Lung (tissue), 12 donors: ENCODE measurements around the gene DLX1. TPM values are rescaled to one million over a fixed set of nuclear protein-coding genes. Genes with fewer than 3 reads are reported as not detected.

Experiments
- ATAC-seq: fragments of 200-7000 bp; cut with Tn5 transposase; one replicate; pipeline ENCODE4 v1.9.1; 2020; ENCODE audit warnings: moderate number of reproducible peaks; ENCODE audit not compliant: insufficient read depth, low FRiP score
- DNase-seq, 3 donors: peaks; one replicate each; pipeline ENCODE4 v3.0.0-alpha.2; 2013 to 2017
- H3K27ac ChIP-seq, 2 donors: one replicate each; pipeline ENCODE4 v1.5.1; 2013; ENCODE audit warnings: mild to moderate bottlenecking in 2 of 2, moderate library complexity in 2 of 2, control low read depth in 1 of 2, inconsistent platforms in 1 of 2, low read depth in 1 of 2, low read length in 1 of 2
- H3K27me3 ChIP-seq, 3 donors: one replicate each; pipeline ENCODE4 v1.5.1; 2013; ENCODE audit warnings: low read length in 2 of 3; ENCODE audit not compliant: control insufficient read depth in 3 of 3, insufficient read depth in 3 of 3
- H3K36me3 ChIP-seq, 4 donors: one replicate each; pipeline ENCODE4 v1.5.1; 2013; ENCODE audit warnings: low read length in 4 of 4, mild to moderate bottlenecking in 1 of 4, moderate library complexity in 1 of 4; ENCODE audit not compliant: control insufficient read depth in 4 of 4, insufficient read depth in 4 of 4
- H3K4me1 ChIP-seq, 5 donors: one replicate each; pipeline ENCODE4 v1.5.1; 2013; ENCODE audit warnings: low read length in 5 of 5, mild to moderate bottlenecking in 2 of 5, moderate library complexity in 1 of 5; ENCODE audit not compliant: control insufficient read depth in 5 of 5, insufficient read depth in 5 of 5
- H3K4me3 ChIP-seq: one replicate; pipeline ENCODE4 v1.5.1; 2013; ENCODE audit warnings: mild to moderate bottlenecking, control low read depth, moderate library complexity
- H3K9ac ChIP-seq, 2 donors: one replicate each; pipeline ENCODE4 v1.5.1; 2013; ENCODE audit warnings: low read length in 2 of 2, control low read depth in 1 of 2; ENCODE audit not compliant: insufficient read depth in 1 of 2
- H3K9me3 ChIP-seq, 4 donors: one replicate each; pipeline ENCODE4 v1.5.1; 2013; ENCODE audit warnings: low read length in 3 of 4, mild to moderate bottlenecking in 1 of 4, moderate library complexity in 1 of 4; ENCODE audit not compliant: control insufficient read depth in 4 of 4, insufficient read depth in 3 of 4
- CTCF ChIP-seq: IDR thresholded peaks from 2 replicates; pipeline ENCODE4 v1.5.1; 2012; ENCODE audit warnings: mild to moderate bottlenecking; ENCODE audit errors: control extremely low read depth, extremely low read depth
- WGBS, 2 donors: extraction: QIAGEN DNeasy Blood & Tissue Kit; methylation state at CpG; one replicate each; pipeline ENCODE4 v1.1.7; 2013; 5-methylcytosine and 5-hydroxymethylcytosine counted together
- polyA plus RNA-seq, 2 donors: library from polyadenylated mRNA; stranded (reverse); fragments of 200-250 nt; gene quantifications; one replicate each; pipeline ENCODE4 v1.2.1, GENCODE V29; 2013
- total RNA-seq, 2 donors: library from RNA; depleted of rRNA in 1 of 2; stranded (reverse); fragments of >200 nt in 1 of 2; gene quantifications; one replicate each; pipeline ENCODE4 v1.2.1, GENCODE V29; 2014 to 2021
- donor health status: control.
- donor health status: control.
- donor health status: Bipolar disorder and iron deficiency.
- donor health status: healthy.
- donor health status: DM: yes; HTN: yes; CAD: no.

Gene DLX1
- total and polyA plus RNA-seq, 4 donors = 0.05 TPM; not detected in 3

- Histone ChIP-seq H3K9ac (no peak overlapping the region), H3K36me3 (no peaks in the 10 kb centered on the region), H3K27me3 (peaks cover 18 to 98% (median 97%) of the 10 kb centered on the region in 3 donors), H3K4me1 (peaks cover 0 to 22% (median 0%) of the 10 kb centered on the region in 5 donors), H3K4me3 (no peak overlapping the region), H3K9me3 (peaks cover 0 to 33% (median 0%) of the 10 kb centered on the region in 4 donors), H3K27ac (no peak overlapping the region)
- WGBS, 2 donors = 1 to 2% methylated on average over 64 to 76 of the region's 76 CpGs
- ATAC-seq (peak; percentile 79), DNase-seq (peak; percentile 89 to 93 (median 92))
- no peak for TF ChIP-seq CTCF
These were observed 455 bp upstream of the DLX1 start for GRCh38 chr2:172084645-172085459.

- H3K27ac ChIP-seq = no peak overlapping the region
- no peak overlapping the region for H3K9ac ChIP-seq
- peaks cover 0 to 24% (median 0%) of the 10 kb centered on the region in 5 donors for H3K4me1 ChIP-seq
- ATAC-seq (no peak), DNase-seq (peak in 2 of 3 donors; percentile 36 to 49)
- no peak overlapping the region for H3K4me3 ChIP-seq
- no peak for TF ChIP-seq CTCF
- H3K27me3 ChIP-seq = peaks cover 15 to 98% (median 96%) of the 10 kb centered on the region in 3 donors
- 3 to 7% methylated on average over 54 of the region's 54 CpGs for WGBS, 2 donors
- H3K36me3 ChIP-seq = no peaks in the 10 kb centered on the region
- peaks cover 0 to 30% (median 0%) of the 10 kb centered on the region in 4 donors for H3K9me3 ChIP-seq
These were observed 1.2 kb downstream of the DLX1 start for GRCh38 chr2:172086241-172087206.

- H3K4me3 ChIP-seq = no peak overlapping the region
These were observed 2.0 kb downstream of the DLX1 start for GRCh38 chr2:172087207-172087779.

More at GRCh38 chr2:172087207-172087779, 2.0 kb downstream of the DLX1 start:
- TF ChIP-seq CTCF = no peak
- no peak overlapping the region for H3K27ac ChIP-seq
- no peaks in the 10 kb centered on the region for H3K36me3 ChIP-seq
- H3K27me3 ChIP-seq = peaks cover 15 to 98% (median 96%) of the 10 kb centered on the region in 3 donors
- DNase-seq (peak in 2 of 3 donors; percentile 20 to 34), ATAC-seq (no peak)
- peaks cover 0 to 24% (median 0%) of the 10 kb centered on the region in 5 donors for H3K4me1 ChIP-seq
- WGBS, 2 donors = 6 to 9% methylated on average over 31 of the region's 31 CpGs
- peaks cover 0 to 27% (median 0%) of the 10 kb centered on the region in 4 donors for H3K9me3 ChIP-seq
- no peak overlapping the region for H3K9ac ChIP-seq
